A549 (cell line): ENCODE data around the gene ALG14.

Experiments
- CHD4 ChIP-seq: fragments of 200-600 bp; sonication (generic); IDR thresholded peaks from 2 replicates; pipeline ENCODE4 v1.6.1; 2016; ENCODE audit warnings: antibody characterized with exemption, mild to moderate bottlenecking, borderline replicate concordance
- CTCF ChIP-seq: fragments of >200 bp; sonication (Bioruptor Twin); formaldehyde crosslinking; IDR thresholded peaks from 3 replicates; pipeline ENCODE4 v1.5.1; 2016
- ESRRA ChIP-seq: fragments of 150-350 bp; IDR thresholded peaks from 2 replicates; pipeline ENCODE4 v1.6.1; 2014; ENCODE audit warnings: mild to moderate bottlenecking, low read length, borderline replicate concordance
- POLR2A ChIP-seq: IDR thresholded peaks from 2 replicates; pipeline ENCODE4 v1.6.1; 2012; ENCODE audit warnings: mild to moderate bottlenecking, low read length
- RAD21 ChIP-seq, 2 experiments: fragments of >200 bp in 1 of 2; sonication (Bioruptor Twin) in 1 of 2; formaldehyde crosslinking in 1 of 2; IDR thresholded peaks in 1 of 2; conservative IDR thresholded peaks in 1 of 2; 2 replicates in 1 of 2; 3 replicates in 1 of 2; pipeline ENCODE4 v1.6.1; 2012 to 2018; ENCODE audit warnings: inconsistent platforms in 1 of 2
- REST ChIP-seq: fragments of 200-600 bp; sonication (generic); IDR thresholded peaks from 2 replicates; pipeline ENCODE4 v1.6.1; 2016; ENCODE audit warnings: antibody characterized with exemption, mild to moderate bottlenecking, moderate library complexity
- SMC3 ChIP-seq: fragments of >200 bp; sonication (Bioruptor Twin); formaldehyde crosslinking; IDR thresholded peaks from 3 replicates; pipeline ENCODE4 v1.6.1; 2018; ENCODE audit warnings: inconsistent platforms
- TF ChIP-seq, protein P1 (sequence below): fragments of >200 bp; sonication (Bioruptor Twin); formaldehyde crosslinking; IDR thresholded peaks from 3 replicates; pipeline ENCODE4 v1.6.1; 2016
- TF ChIP-seq, protein P2 (sequence below): fragments of 450-650 bp; IDR thresholded peaks from 2 replicates; pipeline ENCODE4 v1.6.1; 2014; ENCODE audit warnings: antibody characterized with exemption

GRCh38 chr1:94942171-94943128 lies 130.3 kb downstream of the ALG14 start:
- TF ChIP-seq SMC3 = no peak
- TF ChIP-seq CTCF = no peak
- TF ChIP-seq, protein P1, sequence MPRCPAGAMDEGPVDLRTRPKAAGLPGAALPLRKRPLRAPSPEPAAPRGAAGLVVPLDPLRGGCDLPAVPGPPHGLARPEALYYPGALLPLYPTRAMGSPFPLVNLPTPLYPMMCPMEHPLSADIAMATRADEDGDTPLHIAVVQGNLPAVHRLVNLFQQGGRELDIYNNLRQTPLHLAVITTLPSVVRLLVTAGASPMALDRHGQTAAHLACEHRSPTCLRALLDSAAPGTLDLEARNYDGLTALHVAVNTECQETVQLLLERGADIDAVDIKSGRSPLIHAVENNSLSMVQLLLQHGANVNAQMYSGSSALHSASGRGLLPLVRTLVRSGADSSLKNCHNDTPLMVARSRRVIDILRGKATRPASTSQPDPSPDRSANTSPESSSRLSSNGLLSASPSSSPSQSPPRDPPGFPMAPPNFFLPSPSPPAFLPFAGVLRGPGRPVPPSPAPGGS = no peak
- TF ChIP-seq, protein P2, sequence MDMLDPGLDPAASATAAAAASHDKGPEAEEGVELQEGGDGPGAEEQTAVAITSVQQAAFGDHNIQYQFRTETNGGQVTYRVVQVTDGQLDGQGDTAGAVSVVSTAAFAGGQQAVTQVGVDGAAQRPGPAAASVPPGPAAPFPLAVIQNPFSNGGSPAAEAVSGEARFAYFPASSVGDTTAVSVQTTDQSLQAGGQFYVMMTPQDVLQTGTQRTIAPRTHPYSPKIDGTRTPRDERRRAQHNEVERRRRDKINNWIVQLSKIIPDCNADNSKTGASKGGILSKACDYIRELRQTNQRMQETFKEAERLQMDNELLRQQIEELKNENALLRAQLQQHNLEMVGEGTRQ = no peak
- no peak for TF ChIP-seq ESRRA
- TF ChIP-seq REST = no peak
- peak in 1 of 2 experiments; percentile 18; a peak in 1 of 5 replicates for TF ChIP-seq RAD21 (conservative IDR thresholded peaks at IDR 0.05 in 1 of 2, IDR thresholded peaks at IDR 0.05 in 1 of 2)
- TF ChIP-seq CHD4 = no peak
- no peak for TF ChIP-seq POLR2A
